ENCODE measurements around the gene CDC42BPA. TPM values are rescaled to one million over a fixed set of nuclear protein-coding genes. Genes with fewer than 3 reads are reported as not detected.
A peak's percentile ranks its signal among the peaks of the same experiment; 100 is the strongest.

CDC42BPA gene
- total RNA-seq, 1 experiment from 2014 or later = 48.6 TPM

- intact Hi-C loops (cut with micrococcal nuclease; ENCODE audit: unreplicated experiment) = no loop called here
- peaks cover 29% of the 10 kb centered on the region for H3K4me1 Mint-ChIP-seq (ENCODE audit: low read depth, unreplicated experiment)
- no TSS peak for BruUV-seq (replicated peaks)
- TF ChIP-seq CTCF (IDR thresholded peaks at IDR 0.05; ENCODE audit: unreplicated experiment) = no peak
- no peaks in the 10 kb centered on the region for H3K27me3 Mint-ChIP-seq (ENCODE audit: unreplicated experiment)
- H3K27ac Mint-ChIP-seq (ENCODE audit: unreplicated experiment) = no peak overlapping the region
- H3K4me3 Mint-ChIP-seq (ENCODE audit: low read depth, unreplicated experiment) = no peak overlapping the region
- no peaks in the 10 kb centered on the region for H3K36me3 Mint-ChIP-seq (ENCODE audit: insufficient read depth, unreplicated experiment)
- DNase-seq = no peak
- no peaks in the 10 kb centered on the region for H3K9me3 Mint-ChIP-seq (ENCODE audit: low read depth, unreplicated experiment)
- CTCF ChIA-PET = interaction anchor here (0.6 kb wide), 1 partner anchor 40 kb away, joined by 6 read pairs; no protein-coding TSS in a partner anchor
These were observed 14.6 kb downstream of the CDC42BPA start for GRCh38 chr1:227303662-227304061.

GRCh38 chr1:227300682-227301081 is 17.6 kb downstream of the CDC42BPA start:
- Mint-ChIP-seq H3K27me3 (ENCODE audit: unreplicated experiment) (no peaks in the 10 kb centered on the region), H3K36me3 (ENCODE audit: insufficient read depth, unreplicated experiment) (no peaks in the 10 kb centered on the region)

GRCh38 chr1:227299688-227300087 is 18.6 kb downstream of the CDC42BPA start:
- CTCF ChIA-PET = interaction anchor here (1.8 kb wide), 1 partner anchor 10 kb away, joined by 5 read pairs; no protein-coding TSS in a partner anchor

More at GRCh38 chr1:227300682-227301081, 17.6 kb downstream of the CDC42BPA start:
- Mint-ChIP-seq H3K9me3 (ENCODE audit: low read depth, unreplicated experiment) (no peaks in the 10 kb centered on the region), H3K4me3 (ENCODE audit: low read depth, unreplicated experiment) (no peak overlapping the region), H3K27ac (ENCODE audit: unreplicated experiment) (peak overlapping the region; percentile 42), H3K4me1 (ENCODE audit: low read depth, unreplicated experiment) (peaks cover 30% of the 10 kb centered on the region)
- DNase-seq = no peak
- intact Hi-C loops (cut with micrococcal nuclease; ENCODE audit: unreplicated experiment) = no loop called here
- no peak for TF ChIP-seq CTCF (IDR thresholded peaks at IDR 0.05; ENCODE audit: unreplicated experiment)
- CTCF ChIA-PET = interaction anchor here (0.7 kb wide), 2 partner anchors 57 to 179 kb away, joined by 3 to 6 read pairs; no protein-coding TSS in a partner anchor
- no TSS peak for BruUV-seq (replicated peaks)

GRCh38 chr1:227299241-227299627 is 19.1 kb downstream of the CDC42BPA start:
- H3K4me3 Mint-ChIP-seq (ENCODE audit: low read depth, unreplicated experiment) = no peak overlapping the region
- peaks cover 30% of the 10 kb centered on the region for H3K4me1 Mint-ChIP-seq (ENCODE audit: low read depth, unreplicated experiment)
- no peaks in the 10 kb centered on the region for H3K36me3 Mint-ChIP-seq (ENCODE audit: insufficient read depth, unreplicated experiment)
- intact Hi-C loops (cut with micrococcal nuclease; ENCODE audit: unreplicated experiment) = loop anchor here (5.0 kb wide), 1 partner anchor 57 kb away; no protein-coding TSS in a partner anchor
- no TSS peak for BruUV-seq (replicated peaks)
- DNase-seq = no peak
- no peaks in the 10 kb centered on the region for H3K9me3 Mint-ChIP-seq (ENCODE audit: low read depth, unreplicated experiment)
- no peak for TF ChIP-seq CTCF (IDR thresholded peaks at IDR 0.05; ENCODE audit: unreplicated experiment)
- H3K27me3 Mint-ChIP-seq (ENCODE audit: unreplicated experiment) = no peaks in the 10 kb centered on the region
- CTCF ChIA-PET = interaction anchor here (1.8 kb wide), 1 partner anchor 10 kb away, joined by 5 read pairs; no protein-coding TSS in a partner anchor
- H3K27ac Mint-ChIP-seq (ENCODE audit: unreplicated experiment) = peak overlapping the region; percentile 42

More at GRCh38 chr1:227299688-227300087, 18.6 kb downstream of the CDC42BPA start:
- intact Hi-C loops (cut with micrococcal nuclease; ENCODE audit: unreplicated experiment) = loop anchor here (5.0 kb wide), 1 partner anchor 57 kb away; no protein-coding TSS in a partner anchor
- no peak overlapping the region for H3K4me3 Mint-ChIP-seq (ENCODE audit: low read depth, unreplicated experiment)
- no peaks in the 10 kb centered on the region for H3K36me3 Mint-ChIP-seq (ENCODE audit: insufficient read depth, unreplicated experiment)
- TF ChIP-seq CTCF (IDR thresholded peaks at IDR 0.05; ENCODE audit: unreplicated experiment) = no peak
- no peaks in the 10 kb centered on the region for H3K9me3 Mint-ChIP-seq (ENCODE audit: low read depth, unreplicated experiment)
- DNase-seq = no peak
- no peaks in the 10 kb centered on the region for H3K27me3 Mint-ChIP-seq (ENCODE audit: unreplicated experiment)
- H3K4me1 Mint-ChIP-seq (ENCODE audit: low read depth, unreplicated experiment) = peaks cover 30% of the 10 kb centered on the region
- peak overlapping the region; percentile 42 for H3K27ac Mint-ChIP-seq (ENCODE audit: unreplicated experiment)
- BruUV-seq (replicated peaks) = no TSS peak

Data from Calu3 (cell line).